ENCODE measurements around the gene MDGA2. TPM values are rescaled to one million over a fixed set of nuclear protein-coding genes. Genes with fewer than 3 reads are reported as not detected.

Gene MDGA2
- total and polyA plus RNA-seq, 2 of the 4 experiments (the other 2 are of a cell fraction), result 0.02 TPM; not detected in 1

GRCh38 chr14:47149326-47149725, 526.1 kb downstream of the MDGA2 start:
- Histone ChIP-seq H3K4me2 (ENCODE audit: low read depth, low read length) (no peak overlapping the region), H3K36me3 (ENCODE audit: control insufficient read depth, insufficient read depth, low read length) (no peaks in the 10 kb centered on the region), H4K20me1 (ENCODE audit: insufficient read depth, low read length) (no peaks in the 10 kb centered on the region), H2AK9ac (replicated peaks; ENCODE audit: low read depth, low read length, poor library complexity) (no peak overlapping the region), H3K27me3 (ENCODE audit: control insufficient read depth, insufficient read depth, low read length) (no peaks in the 10 kb centered on the region), H4K5ac (ENCODE audit: low read depth, low read length) (no peak overlapping the region), H3K56ac (ENCODE audit: extremely low read depth, insufficient read depth, low read length) (no peak overlapping the region), H3K9ac (ENCODE audit: low read depth, low read length) (no peak overlapping the region), H2AK5ac (ENCODE audit: low read depth, low read length) (no peak overlapping the region), H3K79me1 (ENCODE audit: low read depth in 1 of 2, low read length in 2 of 2) (no peaks in the 10 kb centered on the region), H3K9me3 (ENCODE audit: control insufficient read depth, insufficient read depth, low read length) (peaks cover 6% of the 10 kb centered on the region), H2BK20ac (ENCODE audit: low read depth, low read length) (no peak overlapping the region), H3K14ac (replicated peaks; ENCODE audit: low read depth, low read length) (no peak overlapping the region), H3K9me1 (ENCODE audit: insufficient read depth, low read length) (no peaks in the 10 kb centered on the region), H2BK120ac (ENCODE audit: low read depth, low read length) (no peak overlapping the region), H4K91ac (ENCODE audit: insufficient read depth, low read depth, low read length) (no peak overlapping the region), H3K4ac (ENCODE audit: low read depth, low read length) (no peak overlapping the region), H4K8ac (ENCODE audit: low read depth in 2 of 2, low read length in 2 of 2) (no peak overlapping the region), H2AFZ (replicated peaks; ENCODE audit: low read length, poor library complexity) (no peak overlapping the region), H3K4me3 (ENCODE audit: insufficient read depth, low read depth, low read length) (no peak overlapping the region), H3K27ac (ENCODE audit: insufficient read depth, low read length) (no peak overlapping the region), H3K23ac (ENCODE audit: low read depth, low read length) (no peak overlapping the region), H3K4me1 (ENCODE audit: control insufficient read depth, insufficient read depth, low read length) (no peaks in the 10 kb centered on the region), H3K18ac (ENCODE audit: low read depth, low read length) (no peak overlapping the region), H2BK15ac (ENCODE audit: low read depth, low read length) (no peak overlapping the region), H2BK5ac (ENCODE audit: low read depth, low read length, poor library complexity, severe bottlenecking) (no peak overlapping the region)
- DNase-seq (no peak), ATAC-seq (ENCODE audit: low read depth) (no peak)
- ChIA-PET CTCF (no interaction called here), POLR2A (ENCODE audit: unreplicated experiment) (no interaction called here)
- in situ Hi-C loops (cut with MboI; ENCODE audit: low sequenced_read_pairs), result no loop called here
- TF ChIP-seq RAD21 (IDR thresholded peaks at IDR 0.05; ENCODE audit: low read length) (no peak), NFE2L2 (IDR thresholded peaks at IDR 0.05; ENCODE audit: low read depth, low read length) (no peak), CEBPB (IDR thresholded peaks at IDR 0.05; ENCODE audit: low read depth, low read length) (no peak), SMC3 (IDR thresholded peaks at IDR 0.05; ENCODE audit: low read depth, low read length) (no peak), MAFK (IDR thresholded peaks at IDR 0.05; ENCODE audit: low read depth, low read length) (no peak), CTCF (conservative IDR thresholded peaks at IDR 0.05; ENCODE audit: low read depth, low read length) (no peak), USF2 (IDR thresholded peaks at IDR 0.05; ENCODE audit: low read depth, low read length) (no peak)
- WGBS, 2 experiments (ENCODE audit: extremely low coverage in 2 of 2, insufficient read length in 1 of 2), result 82% methylated on average over 2 of the region's 2 CpGs; no CpG with 5 or more reads in 1 of the 2 experiments
- intact Hi-C loops (cut with micrococcal nuclease), result no loop called here
- dilution Hi-C loops (cut with HindIII; ENCODE audit: low sequenced_read_pairs, unreplicated experiment), result no loop called here
- BruUV-seq (replicated peaks), result no TSS peak

Measured in IMR-90 (cell line).